GM21619 (cell line): ENCODE measurements around the gene LRRC56.
"Not testable (repeated sequence)": the region's sequence is repeated elsewhere in the genome, so short reads cannot be mapped to it uniquely, and the experiment has no call there.

ENCODE experiments used
- ATAC-seq: cut with Tn5 transposase; IDR thresholded peaks from one replicate; pipeline ENCODE4 v1.9.1; 2021; ENCODE audit not compliant: unreplicated experiment

Gene LRRC56

GRCh38 chr11:571802-572185 is 34.5 kb downstream of the LRRC56 start:
- ATAC-seq, result no peak

GRCh38 chr11:573146-573759 is 35.9 kb downstream of the LRRC56 start:
- no peak for ATAC-seq

GRCh38 chr11:574031-574570 is 36.8 kb downstream of the LRRC56 start:
- not testable (repeated sequence) for ATAC-seq

GRCh38 chr11:574632-575312 is 37.4 kb downstream of the LRRC56 start:
- ATAC-seq, result no peak

GRCh38 chr11:575313-575995 is 38.1 kb downstream of the LRRC56 start:
- ATAC-seq, result peak; percentile 32

GRCh38 chr11:575996-576768 is 38.9 kb downstream of the LRRC56 start, which contains the start of gene PHRF1:
Gene PHRF1 (plus strand): TSS chr11:576470. CDS start chr11:581513, 5,043 bp downstream.
- peak; percentile 73 for ATAC-seq

- no peak for ATAC-seq
Observed at GRCh38 chr11:576811-577610, 39.7 kb downstream of the LRRC56 start.

- ATAC-seq, result no peak
Observed at GRCh38 chr11:577611-577894, 40.2 kb downstream of the LRRC56 start.

- ATAC-seq, result no peak
Observed at GRCh38 chr11:578276-579035, 41.1 kb downstream of the LRRC56 start.

GRCh38 chr11:579830-580601 is 42.7 kb downstream of the LRRC56 start:
- ATAC-seq, result no peak

- ATAC-seq, result no peak
Observed at GRCh38 chr11:581342-581741, 44.0 kb downstream of the LRRC56 start.

- ATAC-seq, result no peak
Observed at GRCh38 chr11:581752-582151, 44.4 kb downstream of the LRRC56 start.

GRCh38 chr11:584287-584686 is 47.0 kb downstream of the LRRC56 start:
- ATAC-seq, result no peak

GRCh38 chr11:586376-587316 is 49.3 kb downstream of the LRRC56 start:
- no peak for ATAC-seq

- ATAC-seq, result no peak
Observed at GRCh38 chr11:587546-587945, 50.2 kb downstream of the LRRC56 start.

- no peak for ATAC-seq
Observed at GRCh38 chr11:587978-588380, 50.7 kb downstream of the LRRC56 start.

- ATAC-seq, result no peak
Observed at GRCh38 chr11:589798-590197, 52.5 kb downstream of the LRRC56 start.

- no peak for ATAC-seq
Observed at GRCh38 chr11:590997-591396, 53.7 kb downstream of the LRRC56 start.
